Ammon's horn (tissue), 1 donor: Measurements from ENCODE around the gene SLC29A4.
"Not testable (repeated sequence)": the region's sequence is repeated elsewhere in the genome, so short reads cannot be mapped to it uniquely, and the experiment has no call there.

Experiments
- DNase-seq: peaks from one replicate; pipeline ENCODE4 v3.0.0-alpha.2; 2016; ENCODE audit warnings: low spot score

Gene SLC29A4

GRCh38 chr7:5296611-5297226, 14.0 kb downstream of the SLC29A4 start:
- no peak for DNase-seq

GRCh38 chr7:5300366-5300765, 17.6 kb downstream of the SLC29A4 start:
- no peak for DNase-seq

GRCh38 chr7:5302577-5302976, 19.8 kb downstream of the SLC29A4 start:
- no peak for DNase-seq

- no peak for DNase-seq
These were observed 20.3 kb downstream of the SLC29A4 start for GRCh38 chr7:5303061-5303460.

GRCh38 chr7:5303591-5304505, 21.1 kb downstream of the SLC29A4 start:
- no peak for DNase-seq

GRCh38 chr7:5305050-5305449, 22.3 kb downstream of the SLC29A4 start:
- DNase-seq: not testable (repeated sequence)

GRCh38 chr7:5307221-5308142, 24.7 kb downstream of the SLC29A4 start:
- DNase-seq: not testable (repeated sequence)

- DNase-seq: no peak
These were observed 26.4 kb downstream of the SLC29A4 start for GRCh38 chr7:5309146-5309545.

GRCh38 chr7:5310822-5311405, 28.2 kb downstream of the SLC29A4 start:
- no peak for DNase-seq

- DNase-seq: not testable (repeated sequence)
These were observed 29.7 kb downstream of the SLC29A4 start for GRCh38 chr7:5312276-5313070.

- DNase-seq: not testable (repeated sequence)
These were observed 30.5 kb downstream of the SLC29A4 start for GRCh38 chr7:5313076-5313885.

- DNase-seq: no peak
These were observed 32.1 kb downstream of the SLC29A4 start for GRCh38 chr7:5314864-5315263.

GRCh38 chr7:5315761-5316160, 33.0 kb downstream of the SLC29A4 start:
- no peak for DNase-seq

- not testable (repeated sequence) for DNase-seq
These were observed 35.9 kb downstream of the SLC29A4 start for GRCh38 chr7:5318613-5319012.

- no peak for DNase-seq
These were observed 37.6 kb downstream of the SLC29A4 start for GRCh38 chr7:5320391-5320790.

- DNase-seq: no peak
These were observed 38.2 kb downstream of the SLC29A4 start for GRCh38 chr7:5320802-5321396.

GRCh38 chr7:5322621-5323410, 40.1 kb downstream of the SLC29A4 start:
- DNase-seq: no peak

GRCh38 chr7:5323800-5324781, 41.3 kb downstream of the SLC29A4 start:
- not testable (repeated sequence) for DNase-seq
